ENCODE data around the gene GPR132. TPM values are rescaled to one million over a fixed set of nuclear protein-coding genes. Genes with fewer than 3 reads are reported as not detected.

Gene GPR132
- total RNA-seq, 1 experiment from 2014 or later, result not detected

GRCh38 chr14:105093431-105094192 is 28.4 kb upstream of the GPR132 start:
- peak overlapping the region; percentile 81 for H3K4me3 ChIP-seq (ENCODE audit: low read depth, low read length)
- H3K4me1 Mint-ChIP-seq (ENCODE audit: low read depth, unreplicated experiment), result peaks cover 6% of the 10 kb centered on the region
- peaks cover 50% of the 10 kb centered on the region for H3K4me1 ChIP-seq
- H3K27ac Mint-ChIP-seq (ENCODE audit: unreplicated experiment), result peak overlapping the region; percentile 67
- H3K9me3 Mint-ChIP-seq (ENCODE audit: unreplicated experiment), result peaks cover 3% of the 10 kb centered on the region
- no peaks in the 10 kb centered on the region for H3K27me3 Mint-ChIP-seq (ENCODE audit: insufficient read depth, unreplicated experiment)
- BruUV-seq (replicated peaks), result no TSS peak
- peak; percentile 90 to 94 for DNase-seq
- peaks cover 23% of the 10 kb centered on the region for H3K36me3 Mint-ChIP-seq (ENCODE audit: insufficient read depth, unreplicated experiment)
- TF ChIP-seq CTCF (IDR thresholded peaks at IDR 0.05; ENCODE audit: insufficient read depth in 1 of 2, low read depth in 1 of 2, low read length in 1 of 2, severe bottlenecking in 1 of 2, unreplicated experiment in 1 of 2), result peak; percentile 58 to 74
- CTCF ChIA-PET, result interaction anchor here (0.6 to 1.0 kb wide), 3 partner anchors 14 to 76 kb away, joined by 3 read pairs; partner anchors contain the start of gene JAG2
- H3K36me3 ChIP-seq (ENCODE audit: control insufficient read depth, insufficient read depth, low read length), result no peaks in the 10 kb centered on the region
- H3K4me3 Mint-ChIP-seq (ENCODE audit: unreplicated experiment), result peak overlapping the region; percentile 73
- intact Hi-C loops (cut with micrococcal nuclease; ENCODE audit: unreplicated experiment), result loop anchor here (1.0 kb wide), 1 partner anchor 74 kb away; no protein-coding TSS in a partner anchor
- POLR2A ChIA-PET, result interaction anchor here (0.8 kb wide), 1 partner anchor 207 kb away, joined by 3 read pairs; the partner anchor contains the start of gene BRF1
- peaks cover 4% of the 10 kb centered on the region; the same call in 1 of the 2 replicates for H3K9me3 ChIP-seq
- no peaks in the 10 kb centered on the region for H3K27me3 ChIP-seq (replicated peaks; ENCODE audit: control insufficient read depth, insufficient read depth, low read length)

GRCh38 chr14:105093038-105093430 is 27.8 kb upstream of the GPR132 start:
- Histone ChIP-seq H3K4me1 (peaks cover 54% of the 10 kb centered on the region), H3K27me3 (replicated peaks; ENCODE audit: control insufficient read depth, insufficient read depth, low read length) (no peaks in the 10 kb centered on the region), H3K4me3 (ENCODE audit: low read depth, low read length) (peak overlapping the region; percentile 81), H3K9me3 (no peaks in the 10 kb centered on the region), H3K36me3 (ENCODE audit: control insufficient read depth, insufficient read depth, low read length) (no peaks in the 10 kb centered on the region)
- Mint-ChIP-seq H3K27me3 (ENCODE audit: insufficient read depth, unreplicated experiment) (no peaks in the 10 kb centered on the region), H3K9me3 (ENCODE audit: unreplicated experiment) (no peaks in the 10 kb centered on the region), H3K27ac (ENCODE audit: unreplicated experiment) (peak overlapping the region; percentile 86), H3K4me3 (ENCODE audit: unreplicated experiment) (peak overlapping the region; percentile 93), H3K36me3 (ENCODE audit: insufficient read depth, unreplicated experiment) (peaks cover 29% of the 10 kb centered on the region), H3K4me1 (ENCODE audit: low read depth, unreplicated experiment) (peaks cover 6% of the 10 kb centered on the region)
- intact Hi-C loops (cut with micrococcal nuclease; ENCODE audit: unreplicated experiment), result loop anchor here (1.0 kb wide), 1 partner anchor 74 kb away; no protein-coding TSS in a partner anchor
- TF ChIP-seq CTCF (IDR thresholded peaks at IDR 0.05; ENCODE audit: insufficient read depth in 1 of 2, low read depth in 1 of 2, low read length in 1 of 2, severe bottlenecking in 1 of 2, unreplicated experiment in 1 of 2), result no peak
- POLR2A ChIA-PET, result no interaction called here
- no TSS peak for BruUV-seq (replicated peaks)
- DNase-seq, result peak; percentile 68 to 70
- CTCF ChIA-PET, result interaction anchor here (1.0 kb wide), 1 partner anchor 76 kb away, joined by 3 read pairs; no protein-coding TSS in a partner anchor

GRCh38 chr14:105092171-105093037 is 27.2 kb upstream of the GPR132 start:
- CTCF ChIA-PET, result interaction anchor here (0.6 to 1.1 kb wide), 3 partner anchors 48 to 77 kb away, joined by 3 read pairs; no protein-coding TSS in a partner anchor
- H3K27me3 Mint-ChIP-seq (ENCODE audit: insufficient read depth, unreplicated experiment), result no peaks in the 10 kb centered on the region
- H3K36me3 ChIP-seq (ENCODE audit: control insufficient read depth, insufficient read depth, low read length), result no peaks in the 10 kb centered on the region
- peaks cover 60% of the 10 kb centered on the region for H3K4me1 ChIP-seq
- H3K9me3 ChIP-seq, result no peaks in the 10 kb centered on the region
- intact Hi-C loops (cut with micrococcal nuclease; ENCODE audit: unreplicated experiment), result loop anchor here (1.0 kb wide), 1 partner anchor 75 kb away; no protein-coding TSS in a partner anchor
- H3K9me3 Mint-ChIP-seq (ENCODE audit: unreplicated experiment), result no peaks in the 10 kb centered on the region
- TSS peak; percentile 34 for BruUV-seq (replicated peaks)
- H3K4me3 ChIP-seq (ENCODE audit: low read depth, low read length), result peak overlapping the region; percentile 81
- TF ChIP-seq CTCF (IDR thresholded peaks at IDR 0.05; ENCODE audit: insufficient read depth in 1 of 2, low read depth in 1 of 2, low read length in 1 of 2, severe bottlenecking in 1 of 2, unreplicated experiment in 1 of 2), result no peak
- peak overlapping the region; percentile 93 for H3K4me3 Mint-ChIP-seq (ENCODE audit: unreplicated experiment)
- no peaks in the 10 kb centered on the region for H3K27me3 ChIP-seq (replicated peaks; ENCODE audit: control insufficient read depth, insufficient read depth, low read length)
- peak; percentile 41 to 60 for DNase-seq
- peaks cover 34% of the 10 kb centered on the region for H3K36me3 Mint-ChIP-seq (ENCODE audit: insufficient read depth, unreplicated experiment)
- peaks cover 6% of the 10 kb centered on the region for H3K4me1 Mint-ChIP-seq (ENCODE audit: low read depth, unreplicated experiment)
- H3K27ac Mint-ChIP-seq (ENCODE audit: unreplicated experiment), result peak overlapping the region; percentile 86
- POLR2A ChIA-PET, result no interaction called here
